ENCODE measurements around the gene CCDC160.
"Not testable (repeated sequence)": the region's sequence is repeated elsewhere in the genome, so short reads cannot be mapped to it uniquely, and the experiment has no call there.

Gene CCDC160

GRCh38 chrX:134236626-134237614 is at the start of gene CCDC160:
TSS of gene CCDC160 (plus strand) at chrX:134237182. CDS start at chrX:134244801, 7,619 bp downstream.
- peak; percentile 16 for DNase-seq
- in situ Hi-C loops (cut with MboI; ENCODE audit: low pct_unique_long_range_greater_than_20kb, low sequenced_read_pairs): no loop called here

GRCh38 chrX:134191281-134191680 is 45.7 kb upstream of the CCDC160 start:
- in situ Hi-C loops (cut with MboI; ENCODE audit: low pct_unique_long_range_greater_than_20kb, low sequenced_read_pairs): no loop called here

GRCh38 chrX:134194915-134195314 is 42.1 kb upstream of the CCDC160 start:
- in situ Hi-C loops (cut with MboI; ENCODE audit: low pct_unique_long_range_greater_than_20kb, low sequenced_read_pairs): no loop called here

More at GRCh38 chrX:134191281-134191680, 45.7 kb upstream of the CCDC160 start:
- DNase-seq: no peak

GRCh38 chrX:134202561-134202960 is 34.4 kb upstream of the CCDC160 start:
- DNase-seq: no peak
- in situ Hi-C loops (cut with MboI; ENCODE audit: low pct_unique_long_range_greater_than_20kb, low sequenced_read_pairs): no loop called here

More at GRCh38 chrX:134194915-134195314, 42.1 kb upstream of the CCDC160 start:
- DNase-seq: no peak

GRCh38 chrX:134206221-134206620 is 30.8 kb upstream of the CCDC160 start:
- DNase-seq: no peak
- in situ Hi-C loops (cut with MboI; ENCODE audit: low pct_unique_long_range_greater_than_20kb, low sequenced_read_pairs): no loop called here

GRCh38 chrX:134210465-134210864 is 26.5 kb upstream of the CCDC160 start:
- in situ Hi-C loops (cut with MboI; ENCODE audit: low pct_unique_long_range_greater_than_20kb, low sequenced_read_pairs): no loop called here
- no peak for DNase-seq

- no peak for DNase-seq
- in situ Hi-C loops (cut with MboI; ENCODE audit: low pct_unique_long_range_greater_than_20kb, low sequenced_read_pairs): no loop called here
Observed at GRCh38 chrX:134235236-134235635, 1.7 kb upstream of the CCDC160 start.

GRCh38 chrX:134238144-134238543 is 1.2 kb downstream of the CCDC160 start:
- in situ Hi-C loops (cut with MboI; ENCODE audit: low pct_unique_long_range_greater_than_20kb, low sequenced_read_pairs); DNase-seq: not testable (repeated sequence)

- in situ Hi-C loops (cut with MboI; ENCODE audit: low pct_unique_long_range_greater_than_20kb, low sequenced_read_pairs): no loop called here
Observed at GRCh38 chrX:134239016-134239415, 2.0 kb downstream of the CCDC160 start.

GRCh38 chrX:134240209-134240608 is 3.2 kb downstream of the CCDC160 start:
- in situ Hi-C loops (cut with MboI; ENCODE audit: low pct_unique_long_range_greater_than_20kb, low sequenced_read_pairs): no loop called here
- no peak for DNase-seq

More at GRCh38 chrX:134239016-134239415, 2.0 kb downstream of the CCDC160 start:
- no peak for DNase-seq

- in situ Hi-C loops (cut with MboI; ENCODE audit: low pct_unique_long_range_greater_than_20kb, low sequenced_read_pairs): no loop called here
Observed at GRCh38 chrX:134241960-134242619, 5.1 kb downstream of the CCDC160 start.

GRCh38 chrX:134244043-134244442 is 7.1 kb downstream of the CCDC160 start:
- in situ Hi-C loops (cut with MboI; ENCODE audit: low pct_unique_long_range_greater_than_20kb, low sequenced_read_pairs): no loop called here
- DNase-seq: no peak

More at GRCh38 chrX:134241960-134242619, 5.1 kb downstream of the CCDC160 start:
- DNase-seq: no peak

GRCh38 chrX:134246282-134246681 is 9.3 kb downstream of the CCDC160 start:
- DNase-seq: peak; percentile 12
- in situ Hi-C loops (cut with MboI; ENCODE audit: low pct_unique_long_range_greater_than_20kb, low sequenced_read_pairs): no loop called here

- in situ Hi-C loops (cut with MboI; ENCODE audit: low pct_unique_long_range_greater_than_20kb, low sequenced_read_pairs): no loop called here
- no peak for DNase-seq
Observed at GRCh38 chrX:134247492-134247891, 10.5 kb downstream of the CCDC160 start.

- in situ Hi-C loops (cut with MboI; ENCODE audit: low pct_unique_long_range_greater_than_20kb, low sequenced_read_pairs): no loop called here
- DNase-seq: no peak
Observed at GRCh38 chrX:134249241-134249640, 12.3 kb downstream of the CCDC160 start.

- in situ Hi-C loops (cut with MboI; ENCODE audit: low pct_unique_long_range_greater_than_20kb, low sequenced_read_pairs): no loop called here
- no peak for DNase-seq
Observed at GRCh38 chrX:134251241-134251640, 14.3 kb downstream of the CCDC160 start.

- in situ Hi-C loops (cut with MboI; ENCODE audit: low pct_unique_long_range_greater_than_20kb, low sequenced_read_pairs): no loop called here
- no peak for DNase-seq
Observed at GRCh38 chrX:134254511-134254910, 17.5 kb downstream of the CCDC160 start.

GRCh38 chrX:134255555-134255954 is 18.6 kb downstream of the CCDC160 start:
- in situ Hi-C loops (cut with MboI; ENCODE audit: low pct_unique_long_range_greater_than_20kb, low sequenced_read_pairs): no loop called here
- DNase-seq: no peak

- DNase-seq: no peak
- in situ Hi-C loops (cut with MboI; ENCODE audit: low pct_unique_long_range_greater_than_20kb, low sequenced_read_pairs): no loop called here
Observed at GRCh38 chrX:134256684-134257083, 19.7 kb downstream of the CCDC160 start.

- in situ Hi-C loops (cut with MboI; ENCODE audit: low pct_unique_long_range_greater_than_20kb, low sequenced_read_pairs): no loop called here
- DNase-seq: no peak
Observed at GRCh38 chrX:134258202-134258601, 21.2 kb downstream of the CCDC160 start.
